GM23338 (cell line): Measurements from ENCODE around the gene GLTP. TPM values are rescaled to one million over a fixed set of nuclear protein-coding genes. Genes with fewer than 3 reads are reported as not detected.

Experiments used
- ATAC-seq: fragments of 200-7000 bp; cut with Tn5 transposase; 3 replicates; pipeline ENCODE4 v1.9.1; 2020
- DNase-seq: peaks from one replicate; pipeline ENCODE4 v3.0.0-alpha.2; 2015; ENCODE audit warnings: low spot score
- H2AFZ ChIP-seq: fragments of 200-600 bp; sonication (generic); 2 replicates; pipeline ENCODE4 v1.8.0; 2016; ENCODE audit warnings: antibody characterized with exemption, mild to moderate bottlenecking, moderate library complexity
- H3F3A ChIP-seq: fragments of 200-600 bp; sonication (generic); replicated peaks from 2 replicates; pipeline ENCODE4 v1.8.0; 2017; ENCODE audit warnings: antibody characterized with exemption, mixed run types, low read depth
- H3K27ac ChIP-seq: fragments of 200-600 bp; sonication (generic); 2 replicates; pipeline ENCODE4 v1.6.1; 2016; ENCODE audit warnings: low read depth
- H3K27me3 ChIP-seq: fragments of 200-600 bp; sonication (generic); 2 replicates; pipeline ENCODE4 v1.8.0; 2016; ENCODE audit warnings: mild to moderate bottlenecking, mixed run types, moderate library complexity; ENCODE audit not compliant: insufficient read depth
- H3K36me3 ChIP-seq: fragments of 200-600 bp; sonication (generic); 2 replicates; pipeline ENCODE4 v1.8.0; 2016; ENCODE audit warnings: mild to moderate bottlenecking; ENCODE audit not compliant: insufficient read depth
- H3K4me1 ChIP-seq: fragments of 200-600 bp; sonication (generic); 2 replicates; pipeline ENCODE4 v1.8.0; 2016; ENCODE audit warnings: mild to moderate bottlenecking, moderate library complexity; ENCODE audit not compliant: insufficient read depth
- H3K4me2 ChIP-seq: fragments of 200-600 bp; sonication (generic); 2 replicates; pipeline ENCODE4 v1.7.1; 2017; ENCODE audit warnings: mixed run types
- H3K4me3 ChIP-seq: fragments of 200-600 bp; sonication (generic); 2 replicates; pipeline ENCODE4 v1.6.1; 2016; ENCODE audit warnings: mixed run types
- H3K79me2 ChIP-seq: fragments of 200-600 bp; sonication (generic); replicated peaks from 2 replicates; pipeline ENCODE4 v1.8.0; 2017; ENCODE audit warnings: mild to moderate bottlenecking; ENCODE audit not compliant: insufficient read depth
- H3K9me2 ChIP-seq: fragments of 200-600 bp; sonication (generic); 2 replicates; pipeline ENCODE4 v1.8.0; 2017; ENCODE audit not compliant: insufficient read depth
- H4K20me1 ChIP-seq: fragments of 200-600 bp; sonication (generic); replicated peaks from 2 replicates; pipeline ENCODE4 v1.8.0; 2017; ENCODE audit warnings: mild to moderate bottlenecking; ENCODE audit not compliant: insufficient read depth
- H3K27ac Mint-ChIP-seq: 2 replicates; pipeline ENCODE4 v1.8.0; 2020; ENCODE audit warnings: inconsistent platforms, mild to moderate bottlenecking, moderate library complexity, mixed read lengths
- H3K27me3 Mint-ChIP-seq: 3 replicates; pipeline ENCODE4 v1.8.0; 2022; ENCODE audit warnings: low read depth, mild to moderate bottlenecking, moderate library complexity, mixed read lengths, inconsistent platforms; ENCODE audit not compliant: insufficient read depth, poor library complexity
- H3K36me3 Mint-ChIP-seq: 3 replicates; pipeline ENCODE4 v1.8.0; 2021; ENCODE audit warnings: low read depth, mild to moderate bottlenecking, inconsistent platforms, moderate library complexity, mixed read lengths
- H3K4me1 Mint-ChIP-seq: 3 replicates; pipeline ENCODE4 v1.8.0; 2020; ENCODE audit warnings: mild to moderate bottlenecking, inconsistent platforms, mixed read lengths
- H3K4me3 Mint-ChIP-seq: 3 replicates; pipeline ENCODE4 v1.8.0; 2021; ENCODE audit warnings: moderate library complexity, mild to moderate bottlenecking, inconsistent platforms, mixed read lengths
- H3K9me3 Mint-ChIP-seq: 3 replicates; pipeline ENCODE4 v1.8.0; 2020; ENCODE audit warnings: moderate library complexity, mild to moderate bottlenecking, inconsistent platforms, mixed read lengths
- CREB1 ChIP-seq: fragments of 250-450 bp; sonication (Bioruptor Pico); IDR thresholded peaks from 2 replicates; pipeline ENCODE4 v1.5.0; 2020; ENCODE audit warnings: low read depth, mild to moderate bottlenecking, moderate library complexity
- EZH2 ChIP-seq: fragments of 200-600 bp; sonication (generic); IDR thresholded peaks from one replicate; pipeline ENCODE4 v1.8.0; 2017; ENCODE audit warnings: antibody characterized with exemption, mild to moderate bottlenecking, low read depth; ENCODE audit not compliant: unreplicated experiment
- EZH2phosphoT487 ChIP-seq: fragments of 200-600 bp; sonication (generic); IDR thresholded peaks from one replicate; pipeline ENCODE4 v1.8.1; 2018; ENCODE audit warnings: antibody characterized with exemption; ENCODE audit not compliant: unreplicated experiment
- REST ChIP-seq: IDR thresholded peaks from one replicate; pipeline ENCODE4 v1.6.1; 2018; ENCODE audit warnings: antibody characterized with exemption; ENCODE audit not compliant: unreplicated experiment
- ZNF114 ChIP-seq: fragments of 250-450 bp; sonication (Bioruptor Pico); IDR thresholded peaks from 2 replicates; pipeline ENCODE4 v1.5.0; 2020; ENCODE audit warnings: mild to moderate bottlenecking, moderate library complexity
- polyA plus RNA-seq: library from polyadenylated mRNA; unstranded; fragments of >200 nt; fragmentation: Nextera tagmentation; extraction: Ambion mirVana; gene quantifications from 2 replicates; pipeline ENCODE4 v1.2.1, GENCODE V29; 2016
- total RNA-seq: library from RNA; depleted of rRNA; stranded (reverse); fragments of >200 nt; shearing (Covaris generic); gene quantifications from 2 replicates; pipeline ENCODE4 v1.2.3, GENCODE V29; 2014
- TF ChIP-seq, protein P1 (sequence below), 2 experiments: fragments of 200-600 bp in 1 of 2; sonication (generic) in 1 of 2; conservative IDR thresholded peaks; 2 replicates each; pipeline versions ENCODE4 v1.5.1 to v1.6.1; 2016 to 2017; ENCODE audit warnings: antibody characterized with exemption in 2 of 2, low read depth in 2 of 2, mild to moderate bottlenecking in 2 of 2, moderate library complexity in 1 of 2
- TF ChIP-seq, protein P2 (sequence below): IDR thresholded peaks from 2 replicates; pipeline ENCODE4 v1.6.1; 2016; ENCODE audit warnings: antibody characterized with exemption

Gene GLTP
- total and polyA plus RNA-seq, 2 experiments from 2014 or later = 26.5 to 30.2 TPM

DNA sequence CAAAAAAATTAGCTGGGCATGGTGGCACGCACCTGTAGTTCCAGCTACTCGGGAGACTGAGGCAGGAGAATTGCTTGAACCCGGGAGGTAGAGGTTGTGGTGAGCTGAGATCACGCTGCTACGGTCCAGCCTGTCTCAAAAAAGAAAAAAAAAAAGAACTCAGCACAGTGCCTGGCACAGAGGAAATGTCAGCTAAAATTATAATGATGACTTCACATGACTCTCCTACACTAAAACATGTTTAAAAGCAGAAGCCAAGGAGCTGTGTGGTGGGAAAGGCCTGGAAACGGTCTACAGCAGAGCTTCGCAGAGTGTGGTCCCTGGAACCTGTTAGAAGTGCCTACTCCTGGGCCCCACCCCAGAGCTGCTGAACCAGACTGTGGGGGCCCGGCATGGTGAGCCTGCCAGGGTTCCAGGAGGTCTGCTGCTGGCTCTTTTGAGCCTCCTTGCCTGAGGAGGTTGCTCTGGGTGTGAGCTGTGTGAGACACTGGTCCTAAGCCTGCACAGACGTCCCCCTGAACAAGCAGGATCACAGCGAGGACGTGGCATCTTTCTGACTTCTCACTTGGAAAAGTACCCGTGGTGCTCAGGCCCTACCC, 47.8 kb upstream of the GLTP start (continued):
- TF ChIP-seq, protein P1, sequence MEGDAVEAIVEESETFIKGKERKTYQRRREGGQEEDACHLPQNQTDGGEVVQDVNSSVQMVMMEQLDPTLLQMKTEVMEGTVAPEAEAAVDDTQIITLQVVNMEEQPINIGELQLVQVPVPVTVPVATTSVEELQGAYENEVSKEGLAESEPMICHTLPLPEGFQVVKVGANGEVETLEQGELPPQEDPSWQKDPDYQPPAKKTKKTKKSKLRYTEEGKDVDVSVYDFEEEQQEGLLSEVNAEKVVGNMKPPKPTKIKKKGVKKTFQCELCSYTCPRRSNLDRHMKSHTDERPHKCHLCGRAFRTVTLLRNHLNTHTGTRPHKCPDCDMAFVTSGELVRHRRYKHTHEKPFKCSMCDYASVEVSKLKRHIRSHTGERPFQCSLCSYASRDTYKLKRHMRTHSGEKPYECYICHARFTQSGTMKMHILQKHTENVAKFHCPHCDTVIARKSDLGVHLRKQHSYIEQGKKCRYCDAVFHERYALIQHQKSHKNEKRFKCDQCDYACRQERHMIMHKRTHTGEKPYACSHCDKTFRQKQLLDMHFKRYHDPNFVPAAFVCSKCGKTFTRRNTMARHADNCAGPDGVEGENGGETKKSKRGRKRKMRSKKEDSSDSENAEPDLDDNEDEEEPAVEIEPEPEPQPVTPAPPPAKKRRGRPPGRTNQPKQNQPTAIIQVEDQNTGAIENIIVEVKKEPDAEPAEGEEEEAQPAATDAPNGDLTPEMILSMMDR (conservative IDR thresholded peaks at IDR 0.05; ENCODE audit: low read depth in 2 of 2) = no peak
- TF ChIP-seq EZH2 = no peak
- no peak for TF ChIP-seq CREB1 (CRISPR knock-in tag)
- no peak for TF ChIP-seq ZNF114 (CRISPR knock-in tag)
- TF ChIP-seq, protein P2, sequence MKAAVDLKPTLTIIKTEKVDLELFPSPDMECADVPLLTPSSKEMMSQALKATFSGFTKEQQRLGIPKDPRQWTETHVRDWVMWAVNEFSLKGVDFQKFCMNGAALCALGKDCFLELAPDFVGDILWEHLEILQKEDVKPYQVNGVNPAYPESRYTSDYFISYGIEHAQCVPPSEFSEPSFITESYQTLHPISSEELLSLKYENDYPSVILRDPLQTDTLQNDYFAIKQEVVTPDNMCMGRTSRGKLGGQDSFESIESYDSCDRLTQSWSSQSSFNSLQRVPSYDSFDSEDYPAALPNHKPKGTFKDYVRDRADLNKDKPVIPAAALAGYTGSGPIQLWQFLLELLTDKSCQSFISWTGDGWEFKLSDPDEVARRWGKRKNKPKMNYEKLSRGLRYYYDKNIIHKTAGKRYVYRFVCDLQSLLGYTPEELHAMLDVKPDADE = no peak
- no peak for TF ChIP-seq EZH2phosphoT487

DNA sequence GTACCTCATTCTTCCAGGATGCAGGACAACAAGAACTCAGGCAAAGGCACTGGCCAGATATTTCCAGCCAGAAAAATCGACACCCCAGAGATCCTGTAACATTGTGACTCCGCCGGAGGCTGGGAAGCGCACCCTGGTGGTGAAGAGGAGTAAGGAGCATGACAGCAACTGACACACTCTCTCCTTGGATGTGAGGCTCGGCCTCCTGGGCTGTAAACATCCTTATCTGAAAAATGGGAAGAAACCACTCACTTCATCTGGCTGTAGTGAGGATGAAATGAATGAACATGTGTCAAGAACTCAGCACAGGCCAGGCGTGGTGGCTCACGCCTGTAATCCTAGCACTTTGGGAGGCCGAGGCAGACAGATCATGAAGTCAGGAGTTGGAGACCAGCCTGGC, 47.3 kb upstream of the GLTP start:
- no peaks in the 10 kb centered on the region for H3F3A ChIP-seq
- Mint-ChIP-seq H3K9me3 (peaks cover 4% of the 10 kb centered on the region; the same call in 1 of the 3 replicates), H3K27ac (peak overlapping the region; percentile 74), H3K4me3 (no peak overlapping the region; the same call in 2 of the 3 replicates), H3K36me3 (peaks cover 21% of the 10 kb centered on the region), H3K4me1 (peaks cover 8% of the 10 kb centered on the region), H3K27me3 (peaks cover 11% of the 10 kb centered on the region)
- DNase-seq (peak; percentile 74), ATAC-seq (peak; percentile 75)
- no peaks in the 10 kb centered on the region for H3K27me3 ChIP-seq
- no peak overlapping the region for H3K27ac ChIP-seq
- H3K9me2 ChIP-seq = no peaks in the 10 kb centered on the region
- 0 out of 2 replicates have a peak, but pooled peaks cover 2% of the 10 kb centered on the region for H4K20me1 ChIP-seq
- H3K4me1 ChIP-seq = no peaks in the 10 kb centered on the region
- TF ChIP-seq, protein P1 (conservative IDR thresholded peaks at IDR 0.05; ENCODE audit: low read depth in 2 of 2) = peak; percentile 84
- no peak for TF ChIP-seq REST
- H3K4me2 ChIP-seq = no peak overlapping the region
- H3K79me2 ChIP-seq = no peaks in the 10 kb centered on the region
- no peak overlapping the region for H3K4me3 ChIP-seq
- no peaks in the 10 kb centered on the region; the same call in none of the 2 replicates for H3K36me3 ChIP-seq
- no peak overlapping the region for H2AFZ ChIP-seq
